SK-N-SH (cell line): ENCODE data around the gene CRISPLD2.

Experiments used
- CTCF ChIP-seq: fragments of 200-600 bp; sonication (generic); IDR thresholded peaks from 2 replicates; pipeline ENCODE4 v1.6.1; 2017; ENCODE audit warnings: antibody characterized with exemption, mild to moderate bottlenecking, moderate library complexity
- EP300 ChIP-seq, 2 experiments: IDR thresholded peaks; 2 replicates each; pipeline versions ENCODE4 v1.4.0 to v1.6.1; 2012; ENCODE audit warnings: borderline replicate concordance in 1 of 2, low read depth in 1 of 2, low read length in 1 of 2
- IRF3 ChIP-seq: fragments of 150-350 bp; IDR thresholded peaks from 2 replicates; pipeline ENCODE4 v1.6.1; 2016; ENCODE audit warnings: mild to moderate bottlenecking, low read depth, low read length
- PBX3 ChIP-seq: IDR thresholded peaks from 2 replicates; pipeline ENCODE4; 2012
- RCOR1 ChIP-seq: fragments of 150-350 bp; IDR thresholded peaks from 2 replicates; pipeline ENCODE4 v1.6.1; 2017; ENCODE audit warnings: antibody characterized with exemption, low read length
- REST ChIP-seq: IDR thresholded peaks from 2 replicates; pipeline ENCODE4 v1.6.1; 2012; ENCODE audit warnings: mild to moderate bottlenecking, low read depth, low read length, moderate library complexity
- RFX5 ChIP-seq: IDR thresholded peaks from 2 replicates; pipeline ENCODE4 v1.6.1; 2012; ENCODE audit warnings: mild to moderate bottlenecking, improper control_type of control experiment, low read length

- no peak for TF ChIP-seq EP300 (IDR thresholded peaks at IDR 0.05; ENCODE audit: borderline replicate concordance in 1 of 2, low read depth in 1 of 2, low read length in 1 of 2)
- TF ChIP-seq RCOR1: no peak
- TF ChIP-seq CTCF: no peak
- TF ChIP-seq RFX5: no peak
- TF ChIP-seq PBX3: no peak
- TF ChIP-seq REST: no peak
- no peak for TF ChIP-seq IRF3
Observed at GRCh38 chr16:84916850-84917249, 97.1 kb downstream of the CRISPLD2 start.
